Ishikawa (cell line): Measurements from ENCODE around the gene TRPM5.

Source experiments
- CEBPB ChIP-seq: IDR thresholded peaks from 2 replicates; pipeline ENCODE4 v1.6.1; 2012
- CREB1 ChIP-seq: IDR thresholded peaks from 2 replicates; pipeline ENCODE4 v1.6.1; 2012; ENCODE audit warnings: low read depth
- EGR1 ChIP-seq: IDR thresholded peaks from 2 replicates; pipeline ENCODE4 v1.6.1; 2012
- EP300 ChIP-seq: IDR thresholded peaks from 2 replicates; pipeline ENCODE4 v1.6.1; 2012; ENCODE audit warnings: borderline replicate concordance
- FOXM1 ChIP-seq: IDR thresholded peaks from 2 replicates; pipeline ENCODE4 v1.6.1; 2012; ENCODE audit warnings: low read depth, borderline replicate concordance
- NFIC ChIP-seq: IDR thresholded peaks from 2 replicates; pipeline ENCODE4 v1.6.1; 2012
- RAD21 ChIP-seq: IDR thresholded peaks from 2 replicates; pipeline ENCODE4 v1.6.1; 2012; ENCODE audit warnings: low read depth
- TAF1 ChIP-seq: IDR thresholded peaks from 2 replicates; pipeline ENCODE4 v1.6.1; 2012; ENCODE audit warnings: low read depth, mild to moderate bottlenecking
- TCF12 ChIP-seq: IDR thresholded peaks from 2 replicates; pipeline ENCODE4 v1.6.1; 2012; ENCODE audit warnings: low read depth
- TEAD4 ChIP-seq: IDR thresholded peaks from 2 replicates; pipeline ENCODE4 v1.6.1; 2012
- YY1 ChIP-seq: IDR thresholded peaks from 2 replicates; pipeline ENCODE4 v1.6.1; 2012; ENCODE audit warnings: low read depth
- ZBTB7A ChIP-seq: IDR thresholded peaks from 2 replicates; pipeline ENCODE4 v1.6.1; 2012; ENCODE audit warnings: low read depth
- TF ChIP-seq, protein P1 (sequence below): IDR thresholded peaks from 2 replicates; pipeline ENCODE4 v1.6.1; 2012
- TF ChIP-seq, protein P2 (sequence below): IDR thresholded peaks from 2 replicates; pipeline ENCODE4 v1.6.1; 2012; ENCODE audit warnings: low read depth, mild to moderate bottlenecking
- TF ChIP-seq, protein P3 (sequence below): IDR thresholded peaks from 2 replicates; pipeline ENCODE4 v1.6.1; 2012

Gene TRPM5

DNA sequence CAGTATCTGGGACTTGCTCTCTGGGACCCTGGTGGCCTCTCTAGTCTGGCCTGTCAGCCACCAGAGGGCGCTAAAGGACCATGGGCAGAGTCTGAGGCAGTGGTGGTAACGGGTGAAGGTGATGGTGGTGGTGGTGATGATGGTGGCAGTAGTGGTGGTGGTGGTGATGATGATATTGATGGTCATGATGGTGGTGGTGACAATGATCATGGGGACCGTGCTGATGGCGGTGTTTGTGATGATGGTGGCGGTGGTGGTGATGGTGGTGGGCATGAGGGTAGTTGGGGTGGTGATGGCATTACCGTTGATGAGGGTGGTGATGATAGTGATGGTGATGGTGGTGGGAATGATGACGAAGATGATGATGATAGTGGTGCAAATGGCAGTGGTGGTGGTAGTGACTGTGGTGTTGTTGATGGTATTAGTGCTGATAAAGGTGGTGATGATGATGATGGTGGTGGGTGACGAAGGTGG, 16.0 kb downstream of the TRPM5 start:
- TF ChIP-seq, protein P1, sequence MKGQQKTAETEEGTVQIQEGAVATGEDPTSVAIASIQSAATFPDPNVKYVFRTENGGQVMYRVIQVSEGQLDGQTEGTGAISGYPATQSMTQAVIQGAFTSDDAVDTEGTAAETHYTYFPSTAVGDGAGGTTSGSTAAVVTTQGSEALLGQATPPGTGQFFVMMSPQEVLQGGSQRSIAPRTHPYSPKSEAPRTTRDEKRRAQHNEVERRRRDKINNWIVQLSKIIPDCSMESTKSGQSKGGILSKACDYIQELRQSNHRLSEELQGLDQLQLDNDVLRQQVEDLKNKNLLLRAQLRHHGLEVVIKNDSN, result no peak
- TF ChIP-seq FOXM1, result no peak
- peak; percentile 99 for TF ChIP-seq RAD21
- no peak for TF ChIP-seq NFIC

DNA sequence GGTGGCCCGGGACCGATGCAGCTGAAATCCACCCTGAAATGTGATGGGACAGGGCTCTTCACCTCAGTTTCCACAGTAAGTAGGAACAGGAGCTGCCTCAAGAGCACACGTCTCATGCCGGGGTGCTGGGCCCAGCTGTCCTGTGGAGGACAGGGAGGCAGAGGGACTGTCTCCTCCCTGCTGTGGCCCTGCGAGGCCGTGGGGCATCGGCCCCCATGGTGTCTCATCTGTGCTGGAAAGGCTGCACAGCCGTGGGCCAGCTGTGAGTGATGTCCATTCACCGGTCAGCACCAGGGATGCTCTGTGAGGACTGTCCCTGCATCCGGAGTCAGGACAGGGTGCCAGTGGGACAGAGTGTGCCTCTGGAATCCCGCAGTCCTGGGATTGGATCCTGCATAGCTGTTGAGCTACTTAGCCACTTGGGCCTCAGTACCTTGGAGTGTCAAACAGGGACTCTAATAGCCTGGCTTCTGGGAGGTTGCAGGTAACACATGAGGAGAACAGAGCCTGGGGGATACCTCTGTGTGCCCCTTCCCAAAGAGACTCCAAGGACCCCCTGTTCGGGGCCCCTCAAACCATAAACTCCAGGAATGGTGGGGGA, 16.5 kb downstream of the TRPM5 start:
- TF ChIP-seq TCF12 (no peak), CEBPB (no peak), EGR1 (no peak), YY1 (no peak), CREB1 (no peak), FOXM1 (no peak)
- TF ChIP-seq, protein P2, sequence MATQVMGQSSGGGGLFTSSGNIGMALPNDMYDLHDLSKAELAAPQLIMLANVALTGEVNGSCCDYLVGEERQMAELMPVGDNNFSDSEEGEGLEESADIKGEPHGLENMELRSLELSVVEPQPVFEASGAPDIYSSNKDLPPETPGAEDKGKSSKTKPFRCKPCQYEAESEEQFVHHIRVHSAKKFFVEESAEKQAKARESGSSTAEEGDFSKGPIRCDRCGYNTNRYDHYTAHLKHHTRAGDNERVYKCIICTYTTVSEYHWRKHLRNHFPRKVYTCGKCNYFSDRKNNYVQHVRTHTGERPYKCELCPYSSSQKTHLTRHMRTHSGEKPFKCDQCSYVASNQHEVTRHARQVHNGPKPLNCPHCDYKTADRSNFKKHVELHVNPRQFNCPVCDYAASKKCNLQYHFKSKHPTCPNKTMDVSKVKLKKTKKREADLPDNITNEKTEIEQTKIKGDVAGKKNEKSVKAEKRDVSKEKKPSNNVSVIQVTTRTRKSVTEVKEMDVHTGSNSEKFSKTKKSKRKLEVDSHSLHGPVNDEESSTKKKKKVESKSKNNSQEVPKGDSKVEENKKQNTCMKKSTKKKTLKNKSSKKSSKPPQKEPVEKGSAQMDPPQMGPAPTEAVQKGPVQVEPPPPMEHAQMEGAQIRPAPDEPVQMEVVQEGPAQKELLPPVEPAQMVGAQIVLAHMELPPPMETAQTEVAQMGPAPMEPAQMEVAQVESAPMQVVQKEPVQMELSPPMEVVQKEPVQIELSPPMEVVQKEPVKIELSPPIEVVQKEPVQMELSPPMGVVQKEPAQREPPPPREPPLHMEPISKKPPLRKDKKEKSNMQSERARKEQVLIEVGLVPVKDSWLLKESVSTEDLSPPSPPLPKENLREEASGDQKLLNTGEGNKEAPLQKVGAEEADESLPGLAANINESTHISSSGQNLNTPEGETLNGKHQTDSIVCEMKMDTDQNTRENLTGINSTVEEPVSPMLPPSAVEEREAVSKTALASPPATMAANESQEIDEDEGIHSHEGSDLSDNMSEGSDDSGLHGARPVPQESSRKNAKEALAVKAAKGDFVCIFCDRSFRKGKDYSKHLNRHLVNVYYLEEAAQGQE, result no peak
- TF ChIP-seq, protein P3, sequence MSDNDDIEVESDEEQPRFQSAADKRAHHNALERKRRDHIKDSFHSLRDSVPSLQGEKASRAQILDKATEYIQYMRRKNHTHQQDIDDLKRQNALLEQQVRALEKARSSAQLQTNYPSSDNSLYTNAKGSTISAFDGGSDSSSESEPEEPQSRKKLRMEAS, result no peak

DNA sequence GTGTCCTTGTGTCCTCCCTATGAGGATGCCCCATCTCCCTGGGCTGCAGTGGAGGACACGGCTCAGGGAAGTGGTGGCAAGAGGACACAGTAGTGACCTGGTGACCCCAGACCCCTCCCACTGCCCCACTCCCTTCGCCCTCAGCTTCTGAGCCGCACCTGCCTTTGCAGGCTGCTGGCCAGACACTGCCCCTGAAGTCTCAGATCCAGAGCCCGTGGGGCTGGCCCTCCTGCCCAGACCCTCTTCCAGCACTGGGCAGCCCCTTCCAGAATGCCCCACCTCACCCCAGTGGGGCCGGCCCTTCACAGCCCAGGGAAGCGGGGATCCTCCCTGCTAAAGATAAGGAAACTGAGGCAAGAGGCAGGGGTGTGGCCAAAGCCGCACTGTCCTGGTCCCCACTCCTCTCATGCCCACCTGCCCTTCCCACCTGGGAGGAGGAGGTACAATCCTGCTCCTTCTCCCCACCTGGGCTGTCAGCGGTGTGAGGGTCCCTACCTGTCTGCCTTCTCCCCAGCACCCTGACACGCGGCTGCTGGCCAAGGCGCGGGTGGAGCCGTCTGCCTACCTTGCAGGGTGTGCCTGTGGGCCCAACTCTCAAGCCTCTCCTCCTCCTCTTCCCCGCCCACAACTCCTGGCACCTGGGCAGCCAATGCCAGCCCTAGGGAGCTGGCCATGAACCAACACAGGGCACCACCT, 17.3 kb downstream of the TRPM5 start:
- TF ChIP-seq CEBPB, result no peak
- TF ChIP-seq FOXM1, result no peak
- no peak for TF ChIP-seq TCF12
- TF ChIP-seq, protein P3, result no peak
- no peak for TF ChIP-seq EP300
- no peak for TF ChIP-seq CREB1
- TF ChIP-seq EGR1, result no peak
- no peak for TF ChIP-seq TEAD4
- TF ChIP-seq YY1, result no peak
- TF ChIP-seq ZBTB7A, result no peak
- TF ChIP-seq NFIC, result no peak
- TF ChIP-seq, protein P1, result no peak
- TF ChIP-seq, protein P2, result no peak
- no peak for TF ChIP-seq TAF1
- no peak for TF ChIP-seq RAD21

DNA sequence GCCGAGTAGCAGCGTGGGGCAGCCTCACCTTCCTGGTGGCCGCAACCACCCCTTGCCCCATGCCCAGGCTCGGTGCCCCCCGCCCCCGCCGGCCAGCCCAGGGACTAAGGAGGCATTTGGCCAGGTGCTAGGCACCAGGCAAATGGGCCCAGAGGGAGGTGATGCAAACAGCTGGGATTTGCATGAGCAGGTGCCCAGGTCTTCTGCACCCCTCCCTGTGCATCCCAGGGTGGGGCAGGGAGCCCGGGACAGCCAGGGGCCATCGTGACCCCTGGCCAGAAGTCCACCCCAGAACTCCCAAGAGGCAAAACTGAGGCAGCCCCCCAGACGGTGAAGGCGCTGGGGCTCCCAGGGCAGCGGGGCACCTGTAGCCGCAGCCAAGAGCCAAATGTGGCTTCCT, 18.1 kb downstream of the TRPM5 start:
- TF ChIP-seq RAD21 (no peak), TCF12 (no peak), EGR1 (no peak), CREB1 (no peak), NFIC (no peak), EP300 (no peak), YY1 (no peak), ZBTB7A (no peak), TAF1 (no peak), FOXM1 (no peak), CEBPB (no peak), TEAD4 (no peak)
- TF ChIP-seq, protein P2, result no peak
- TF ChIP-seq, protein P3, result no peak
- TF ChIP-seq, protein P1, result no peak
